ENCODE results near the gene KCNA1.

- no peak for TF ChIP-seq CTCF (optimal IDR thresholded peaks at IDR 0.05 in 1 of 3, IDR thresholded peaks at IDR 0.05 in 1 of 3, conservative IDR thresholded peaks at IDR 0.05 in 1 of 3; ENCODE audit: extremely low read depth in 1 of 3, insufficient read depth in 2 of 3, low read length in 3 of 3)
- no peak for TF ChIP-seq EZH2 (IDR thresholded peaks at IDR 0.05; ENCODE audit: low read length)
Measured at GRCh38 chr12:4956054-4956453, 46.3 kb downstream of the KCNA1 start.
